Measurements from ENCODE around the gene MEIS2.

DNA sequence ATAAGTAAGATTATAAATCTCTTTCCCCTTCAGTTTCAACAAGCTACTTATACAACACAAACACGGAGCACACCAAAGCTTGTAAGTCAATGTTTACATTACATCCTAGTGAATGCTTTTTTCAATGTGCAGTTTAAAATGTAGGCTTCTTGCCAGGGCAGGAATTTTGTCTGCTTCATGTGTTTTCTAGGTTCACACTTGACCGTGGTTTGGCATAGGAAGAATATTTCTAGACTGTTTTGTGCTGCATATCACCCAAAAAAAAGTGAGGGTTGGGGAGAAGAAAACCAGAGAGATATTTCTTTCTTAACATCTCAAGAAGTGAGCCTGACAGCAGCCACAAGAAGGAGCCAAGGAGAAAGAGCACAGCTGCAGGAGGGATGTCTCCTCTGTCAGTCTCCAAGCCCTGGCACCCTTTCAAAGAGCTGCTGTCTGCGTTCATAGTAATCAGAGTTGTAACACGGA lies 255.8 kb downstream of the MEIS2 start:
- TF ChIP-seq, protein P1, sequence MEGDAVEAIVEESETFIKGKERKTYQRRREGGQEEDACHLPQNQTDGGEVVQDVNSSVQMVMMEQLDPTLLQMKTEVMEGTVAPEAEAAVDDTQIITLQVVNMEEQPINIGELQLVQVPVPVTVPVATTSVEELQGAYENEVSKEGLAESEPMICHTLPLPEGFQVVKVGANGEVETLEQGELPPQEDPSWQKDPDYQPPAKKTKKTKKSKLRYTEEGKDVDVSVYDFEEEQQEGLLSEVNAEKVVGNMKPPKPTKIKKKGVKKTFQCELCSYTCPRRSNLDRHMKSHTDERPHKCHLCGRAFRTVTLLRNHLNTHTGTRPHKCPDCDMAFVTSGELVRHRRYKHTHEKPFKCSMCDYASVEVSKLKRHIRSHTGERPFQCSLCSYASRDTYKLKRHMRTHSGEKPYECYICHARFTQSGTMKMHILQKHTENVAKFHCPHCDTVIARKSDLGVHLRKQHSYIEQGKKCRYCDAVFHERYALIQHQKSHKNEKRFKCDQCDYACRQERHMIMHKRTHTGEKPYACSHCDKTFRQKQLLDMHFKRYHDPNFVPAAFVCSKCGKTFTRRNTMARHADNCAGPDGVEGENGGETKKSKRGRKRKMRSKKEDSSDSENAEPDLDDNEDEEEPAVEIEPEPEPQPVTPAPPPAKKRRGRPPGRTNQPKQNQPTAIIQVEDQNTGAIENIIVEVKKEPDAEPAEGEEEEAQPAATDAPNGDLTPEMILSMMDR (IDR thresholded peaks at IDR 0.05) = no peak
- TF ChIP-seq POLR2A (IDR thresholded peaks at IDR 0.05) = no peak

Data from Peyer's patch (tissue), 4 donors.